GM18526 (cell line): ENCODE measurements around the gene BAIAP2L2.

Source experiments
- POLR2A ChIP-seq: IDR thresholded peaks from 3 replicates; pipeline ENCODE4 v1.6.1; 2011; ENCODE audit not compliant: insufficient read length; ENCODE audit errors: extremely low read depth

BAIAP2L2 gene

DNA sequence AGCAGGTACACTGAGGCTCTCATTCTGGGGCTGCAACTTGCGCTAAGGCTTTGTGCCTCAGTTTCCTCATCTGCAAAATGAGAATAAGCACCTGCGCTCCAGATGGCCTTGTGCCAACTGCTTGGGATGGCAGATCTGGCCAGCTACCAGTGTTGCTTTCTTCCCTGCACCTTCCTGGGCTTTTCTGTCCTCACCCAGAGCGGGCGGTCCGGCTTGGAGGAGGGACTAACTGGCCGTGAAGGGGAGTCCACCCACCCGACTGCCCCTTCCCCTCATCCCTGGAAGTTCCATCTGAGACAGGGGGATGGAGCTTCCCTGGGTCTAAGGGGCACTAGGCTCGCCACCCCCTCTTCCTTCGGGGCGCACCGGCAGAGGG lies 30.0 kb downstream of the BAIAP2L2 start:
- no peak for TF ChIP-seq POLR2A

- TF ChIP-seq POLR2A = no peak
Measured at GRCh38 chr22:38079804-38080203, 30.7 kb downstream of the BAIAP2L2 start.

DNA sequence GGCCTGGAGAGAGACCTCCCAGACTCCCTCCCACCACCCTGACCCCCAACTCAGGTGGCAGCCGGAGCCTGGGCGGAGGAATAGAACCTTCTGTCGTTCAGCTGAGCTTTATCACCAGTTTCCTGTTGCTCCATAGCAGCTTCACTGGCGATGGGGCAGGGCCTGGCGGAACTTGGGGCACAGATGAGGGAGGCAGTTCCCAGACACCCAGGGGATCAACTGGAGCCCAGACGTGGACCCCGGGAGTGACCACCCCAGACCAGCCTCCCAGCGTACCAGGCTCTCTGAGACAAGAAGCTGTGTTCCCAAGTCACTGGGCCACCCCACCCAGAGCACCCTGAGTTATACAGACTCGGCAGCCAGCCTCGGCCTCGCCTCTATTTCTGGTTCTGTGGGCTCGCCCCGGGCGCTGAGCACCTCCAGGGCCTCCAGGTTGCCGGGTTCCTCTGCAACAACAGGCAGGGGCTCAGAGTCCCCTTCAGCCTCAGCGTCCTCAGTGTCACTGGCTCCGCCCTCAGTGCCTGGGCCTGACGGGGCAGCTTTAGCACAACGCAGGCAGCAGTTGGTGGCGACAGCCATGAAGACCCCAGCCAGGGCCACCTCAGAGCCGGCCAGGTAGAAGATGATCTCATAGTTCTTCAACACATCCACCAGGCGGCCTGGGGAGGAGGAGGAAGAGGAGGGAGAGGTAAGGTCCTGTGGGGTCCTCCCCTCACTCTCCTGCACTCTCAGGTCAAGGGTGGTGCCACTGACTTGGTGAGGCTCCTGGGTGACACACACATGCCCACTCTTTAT lies 32.2 kb downstream of the BAIAP2L2 start:
- TF ChIP-seq POLR2A = no peak

GRCh38 chr22:38077595-38077994 lies 32.9 kb downstream of the BAIAP2L2 start:
- TF ChIP-seq POLR2A = no peak

GRCh38 chr22:38077096-38077495 lies 33.4 kb downstream of the BAIAP2L2 start:
- TF ChIP-seq POLR2A = no peak

DNA sequence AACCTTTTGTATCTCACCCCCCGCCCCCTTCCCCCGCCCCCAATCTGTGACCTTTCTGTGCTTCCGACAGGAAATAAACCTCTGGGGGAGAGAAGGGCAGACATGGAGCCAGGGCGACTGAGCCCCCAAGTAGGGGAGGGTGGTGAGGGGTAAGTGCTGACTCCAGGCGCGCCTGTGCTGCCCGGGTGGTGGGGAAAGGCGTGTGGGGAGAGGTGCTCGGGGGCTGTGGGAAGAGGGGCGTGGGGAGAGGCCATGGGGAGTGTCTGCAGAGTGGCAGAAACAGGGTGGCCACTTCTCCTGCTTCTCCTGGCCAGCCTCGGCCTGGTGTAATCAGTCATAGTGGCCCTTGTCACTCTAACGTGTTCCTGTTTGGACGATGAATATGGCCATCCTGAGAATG lies 34.5 kb downstream of the BAIAP2L2 start:
- TF ChIP-seq POLR2A = no peak

DNA sequence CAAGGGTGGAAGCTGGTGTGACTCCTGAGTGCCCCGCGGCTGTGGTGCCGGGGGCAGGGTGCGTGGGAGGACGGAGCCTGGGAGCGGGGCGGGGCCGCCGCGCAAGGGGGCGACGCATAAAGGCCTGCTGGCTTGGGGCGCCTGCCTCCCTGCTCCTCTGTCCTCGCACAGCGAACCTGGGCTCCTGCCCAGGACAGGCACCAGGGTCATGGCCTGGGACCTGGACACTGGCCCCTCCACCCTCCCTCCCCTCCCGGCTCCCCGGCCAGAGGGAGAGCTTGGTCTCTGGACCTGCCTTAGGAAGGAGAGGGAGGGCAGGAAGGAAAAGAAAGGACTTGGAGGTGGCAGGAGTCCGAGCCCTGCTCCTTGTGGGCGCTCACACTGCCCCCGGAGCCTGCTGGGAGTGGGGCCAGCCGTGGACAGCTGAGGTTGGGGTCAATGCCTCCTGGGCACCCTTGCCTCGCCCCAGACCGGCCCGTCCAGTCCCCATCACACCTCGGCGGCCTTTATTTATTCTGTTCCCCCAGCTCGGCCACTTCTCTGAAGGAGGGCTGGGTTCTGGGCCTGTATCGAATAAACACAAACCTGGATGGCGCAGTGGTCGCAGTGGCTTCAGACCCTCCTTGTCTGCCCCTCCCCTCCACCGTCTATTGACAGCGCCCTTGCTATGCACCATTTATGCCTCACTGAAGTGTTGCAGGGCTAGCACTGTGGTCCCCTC lies 35.2 kb downstream of the BAIAP2L2 start:
- TF ChIP-seq POLR2A = no peak

- no peak for TF ChIP-seq POLR2A
Measured at GRCh38 chr22:38074181-38075104, 36.0 kb downstream of the BAIAP2L2 start.

DNA sequence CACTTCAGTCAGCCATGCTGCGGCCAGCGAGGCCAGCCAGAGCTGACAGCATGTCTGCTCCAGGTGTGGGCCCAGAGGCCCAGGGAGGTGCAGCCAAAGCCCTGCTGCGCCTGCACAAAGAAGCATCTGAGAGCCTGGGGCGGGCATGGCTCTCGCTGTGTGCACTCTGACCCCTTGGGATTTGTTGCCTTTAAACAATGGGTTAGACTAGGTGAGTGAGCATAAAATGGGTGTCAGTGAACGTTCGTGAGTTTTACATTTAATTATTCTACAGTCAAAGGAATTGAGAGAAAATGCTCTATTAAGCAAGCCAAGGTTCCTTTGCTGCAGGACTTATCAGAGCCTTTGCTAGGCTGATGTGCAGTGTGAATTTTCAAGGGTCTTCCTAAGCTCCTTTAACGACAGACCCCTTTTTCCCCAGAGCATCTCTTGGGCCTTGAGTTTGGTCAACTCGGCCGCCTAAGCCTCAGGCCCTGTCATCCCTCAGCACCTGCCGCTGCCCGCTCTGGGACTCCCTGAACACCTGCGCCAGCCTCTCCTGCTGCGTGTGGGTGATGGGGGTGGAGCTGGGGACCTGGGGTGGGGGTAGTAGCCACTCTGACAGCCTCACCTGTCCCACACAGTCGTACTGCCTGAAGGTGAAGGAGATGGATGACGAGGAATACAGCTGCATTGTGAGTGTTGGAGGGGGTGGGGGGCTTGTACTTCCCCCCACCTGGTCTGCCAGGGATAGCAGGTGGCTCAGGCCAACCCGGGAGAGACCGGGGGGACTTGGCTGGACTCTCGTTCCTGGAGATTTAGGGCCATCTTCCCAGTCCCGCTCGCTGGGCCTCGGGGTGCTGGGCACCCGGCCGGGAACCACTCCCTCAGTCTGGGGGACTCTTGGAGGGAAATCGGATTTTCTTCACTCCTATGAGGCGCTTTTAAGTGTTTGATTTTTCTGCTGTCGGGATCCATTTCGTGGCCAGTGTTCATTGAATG lies 37.0 kb downstream of the BAIAP2L2 start:
- TF ChIP-seq POLR2A = no peak

DNA sequence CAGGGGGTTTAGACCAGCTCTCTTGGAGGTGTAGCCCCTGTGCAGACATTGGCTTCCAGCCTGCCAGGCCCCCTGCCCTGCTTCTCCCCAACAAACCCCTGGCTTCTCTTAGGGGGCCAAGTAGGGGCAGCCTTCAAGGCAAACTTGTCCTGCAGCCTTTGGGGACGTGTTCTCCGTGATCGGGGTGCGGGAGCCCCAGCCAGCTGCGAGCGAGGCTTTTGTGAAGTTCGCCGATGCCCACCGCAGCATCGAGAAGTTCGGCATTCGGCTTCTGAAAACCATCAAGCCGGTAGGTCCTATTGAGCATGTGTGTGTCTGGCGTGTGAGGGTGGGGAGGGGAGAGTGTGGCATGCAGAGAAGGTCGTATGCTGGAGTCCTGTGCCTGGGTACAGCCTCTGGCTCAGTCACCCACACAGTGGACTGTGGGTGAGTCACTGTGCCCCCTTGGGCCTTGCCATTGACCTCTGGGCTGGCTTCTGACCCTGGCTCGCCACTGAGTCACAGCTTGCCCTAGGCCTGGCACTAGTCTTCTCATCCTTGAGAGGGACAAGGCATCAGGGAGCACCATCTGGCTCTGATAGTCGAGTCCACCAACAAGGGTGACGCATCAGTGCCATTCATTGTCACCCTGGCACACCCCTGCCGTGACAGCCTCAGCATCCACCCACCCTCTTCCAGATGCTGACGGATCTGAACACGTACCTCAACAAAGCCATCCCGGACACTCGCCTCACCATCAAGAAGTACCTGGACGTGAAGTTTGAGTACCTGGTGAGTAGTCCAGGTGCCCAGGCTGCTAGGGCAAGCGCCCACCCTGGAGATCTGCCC lies 37.9 kb downstream of the BAIAP2L2 start:
- TF ChIP-seq POLR2A = no peak

- TF ChIP-seq POLR2A = no peak
Measured at GRCh38 chr22:38071421-38072321, 38.8 kb downstream of the BAIAP2L2 start.

DNA sequence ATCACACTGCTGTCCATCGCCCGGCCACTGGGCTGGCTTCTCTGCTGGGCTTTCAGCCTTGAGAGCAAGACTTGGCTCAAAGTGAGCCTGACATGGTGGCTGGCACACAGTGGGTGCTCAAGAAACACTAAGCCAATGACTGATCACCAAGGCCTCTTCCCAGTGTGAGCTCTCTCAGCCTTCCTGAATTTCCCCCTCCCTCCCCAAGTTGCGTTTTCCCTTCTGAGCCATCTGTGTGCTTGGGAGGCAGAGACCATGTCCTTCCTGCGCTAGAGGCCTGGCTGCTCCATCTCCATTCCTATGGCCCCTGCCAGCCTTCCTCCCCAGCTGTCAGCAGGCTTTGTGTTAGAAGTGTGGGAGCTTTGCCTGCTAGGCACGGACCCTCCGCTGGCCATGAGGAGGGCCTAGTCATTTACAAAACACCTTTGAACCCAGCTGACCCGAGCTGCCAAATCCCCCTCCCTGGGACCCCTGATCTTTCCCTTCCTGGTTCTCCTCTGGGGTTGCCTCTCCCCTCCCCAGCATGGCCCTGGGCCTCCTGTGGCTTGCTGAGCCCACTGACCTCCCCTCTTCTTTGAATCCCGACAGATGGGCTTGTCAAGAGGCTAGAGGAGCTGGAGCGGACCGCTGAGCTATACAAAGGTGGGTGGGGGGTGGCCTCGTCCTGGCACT lies 40.1 kb downstream of the BAIAP2L2 start:
- TF ChIP-seq POLR2A = no peak
